Measurements from ENCODE around the gene POT1. TPM values are rescaled to one million over a fixed set of nuclear protein-coding genes. Genes with fewer than 3 reads are reported as not detected.

The POT1 gene
- total RNA-seq, 1 donor from 2014 or later: 20.2 TPM

DNA sequence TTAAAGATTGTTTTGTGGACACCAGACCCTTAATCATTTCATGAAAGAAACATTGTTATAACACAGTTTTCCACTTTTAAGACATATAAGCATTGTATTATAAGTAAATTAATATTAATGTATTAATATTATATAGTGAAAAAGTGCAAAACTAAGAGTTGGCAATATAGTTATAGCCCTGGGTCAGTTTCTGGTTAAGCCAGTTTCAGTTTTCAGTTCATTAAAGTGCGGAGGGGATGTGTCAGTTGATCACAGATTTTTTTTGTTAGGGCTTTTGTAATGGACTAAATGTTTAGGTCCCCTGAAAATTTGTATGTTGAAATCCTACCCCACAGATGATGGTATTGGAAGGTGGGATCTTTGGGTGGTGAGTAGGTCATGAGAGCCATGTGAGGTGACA is 118.3 kb downstream of the POT1 start:
- TF ChIP-seq, protein P1, sequence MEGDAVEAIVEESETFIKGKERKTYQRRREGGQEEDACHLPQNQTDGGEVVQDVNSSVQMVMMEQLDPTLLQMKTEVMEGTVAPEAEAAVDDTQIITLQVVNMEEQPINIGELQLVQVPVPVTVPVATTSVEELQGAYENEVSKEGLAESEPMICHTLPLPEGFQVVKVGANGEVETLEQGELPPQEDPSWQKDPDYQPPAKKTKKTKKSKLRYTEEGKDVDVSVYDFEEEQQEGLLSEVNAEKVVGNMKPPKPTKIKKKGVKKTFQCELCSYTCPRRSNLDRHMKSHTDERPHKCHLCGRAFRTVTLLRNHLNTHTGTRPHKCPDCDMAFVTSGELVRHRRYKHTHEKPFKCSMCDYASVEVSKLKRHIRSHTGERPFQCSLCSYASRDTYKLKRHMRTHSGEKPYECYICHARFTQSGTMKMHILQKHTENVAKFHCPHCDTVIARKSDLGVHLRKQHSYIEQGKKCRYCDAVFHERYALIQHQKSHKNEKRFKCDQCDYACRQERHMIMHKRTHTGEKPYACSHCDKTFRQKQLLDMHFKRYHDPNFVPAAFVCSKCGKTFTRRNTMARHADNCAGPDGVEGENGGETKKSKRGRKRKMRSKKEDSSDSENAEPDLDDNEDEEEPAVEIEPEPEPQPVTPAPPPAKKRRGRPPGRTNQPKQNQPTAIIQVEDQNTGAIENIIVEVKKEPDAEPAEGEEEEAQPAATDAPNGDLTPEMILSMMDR (conservative IDR thresholded peaks at IDR 0.05; ENCODE audit: low read depth, low read length): no peak
- no peak overlapping the region for H3K4me3 ChIP-seq (ENCODE audit: low read depth, low read length)
- DNase-seq (ENCODE audit: low read depth): no peak

- TF ChIP-seq, protein P1 (conservative IDR thresholded peaks at IDR 0.05; ENCODE audit: low read depth, low read length): no peak
- H3K4me3 ChIP-seq (ENCODE audit: low read depth, low read length): no peak overlapping the region
- no peak for DNase-seq (ENCODE audit: low read depth)
These were observed 119.0 kb downstream of the POT1 start for GRCh38 chr7:124810605-124811004.

GRCh38 chr7:124808206-124808605 is 121.4 kb downstream of the POT1 start:
- DNase-seq (ENCODE audit: low read depth): no peak
- TF ChIP-seq, protein P1 (conservative IDR thresholded peaks at IDR 0.05; ENCODE audit: low read depth, low read length): no peak
- H3K4me3 ChIP-seq (ENCODE audit: low read depth, low read length): no peak overlapping the region

- H3K4me3 ChIP-seq (ENCODE audit: low read depth, low read length): no peak overlapping the region
- TF ChIP-seq, protein P1 (conservative IDR thresholded peaks at IDR 0.05; ENCODE audit: low read depth, low read length): no peak
- DNase-seq (ENCODE audit: low read depth): no peak
These were observed 128.2 kb downstream of the POT1 start for GRCh38 chr7:124801330-124801895.

DNA sequence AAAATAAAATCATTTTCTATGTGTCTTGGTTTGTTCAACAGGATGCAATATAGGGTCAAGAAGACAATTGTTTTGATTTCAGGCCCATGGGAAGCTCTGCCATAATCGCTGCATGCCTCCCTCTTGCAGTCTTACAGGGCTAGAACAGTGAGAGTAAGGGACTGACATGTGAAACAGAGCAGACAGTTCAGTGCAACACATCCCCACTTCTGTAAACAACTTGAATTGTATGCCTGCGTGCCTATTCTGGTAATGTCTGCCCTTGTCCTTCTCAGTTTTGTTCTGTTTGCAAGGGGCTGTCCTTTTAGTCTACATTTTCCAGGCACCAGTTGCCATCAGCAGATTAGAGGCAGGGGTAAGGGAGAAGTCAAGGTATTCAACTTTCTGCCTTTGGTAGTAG is 129.2 kb downstream of the POT1 start:
- H3K4me3 ChIP-seq (ENCODE audit: low read depth, low read length): no peak overlapping the region
- no peak for DNase-seq (ENCODE audit: low read depth)
- TF ChIP-seq, protein P1 (conservative IDR thresholded peaks at IDR 0.05; ENCODE audit: low read depth, low read length): no peak

GRCh38 chr7:124799448-124799847 is 130.2 kb downstream of the POT1 start:
- TF ChIP-seq, protein P1 (conservative IDR thresholded peaks at IDR 0.05; ENCODE audit: low read depth, low read length): no peak
- no peak for DNase-seq (ENCODE audit: low read depth)
- no peak overlapping the region for H3K4me3 ChIP-seq (ENCODE audit: low read depth, low read length)

- TF ChIP-seq, protein P1 (conservative IDR thresholded peaks at IDR 0.05; ENCODE audit: low read depth, low read length): no peak
- H3K4me3 ChIP-seq (ENCODE audit: low read depth, low read length): no peak overlapping the region
- no peak for DNase-seq (ENCODE audit: low read depth)
These were observed 132.9 kb downstream of the POT1 start for GRCh38 chr7:124796771-124797170.

All from epithelial cell of proximal tubule (primary cell).